Neural crest cell (in vitro differentiated cells): ENCODE measurements around the gene CYB5B. TPM values are rescaled to one million over a fixed set of nuclear protein-coding genes. Genes with fewer than 3 reads are reported as not detected.

Source experiments
- DNase-seq: peaks from one replicate; pipeline ENCODE4 v3.0.0; 2021; ENCODE audit warnings: low read depth, mixed read lengths, low spot score
- H3K27ac Mint-ChIP-seq: one replicate; pipeline ENCODE4 v1.8.0; 2021; ENCODE audit warnings: mild to moderate bottlenecking, mixed read lengths; ENCODE audit not compliant: unreplicated experiment
- H3K27me3 Mint-ChIP-seq: 2 replicates; pipeline ENCODE4 v1.8.0; 2021; ENCODE audit warnings: low read depth, mild to moderate bottlenecking, mixed read lengths
- H3K36me3 Mint-ChIP-seq: 2 replicates; pipeline ENCODE4 v1.8.0; 2021; ENCODE audit warnings: low read depth, mild to moderate bottlenecking, mixed read lengths
- H3K4me1 Mint-ChIP-seq: 2 replicates; pipeline ENCODE4 v1.8.0; 2021; ENCODE audit warnings: mixed read lengths
- H3K4me3 Mint-ChIP-seq: one replicate; pipeline ENCODE4 v1.8.0; 2021; ENCODE audit warnings: mild to moderate bottlenecking, mixed read lengths
- H3K9me3 Mint-ChIP-seq: 2 replicates; pipeline ENCODE4 v1.8.0; 2021; ENCODE audit warnings: mixed read lengths
- total RNA-seq: library from RNA; stranded (reverse); gene quantifications from 2 replicates; pipeline ENCODE4 v1.2.1, GENCODE V29; 2021
- TF ChIP-seq, protein P1 (sequence below): fragments of 200-600 bp; sonication (generic); conservative IDR thresholded peaks from 2 replicates; pipeline ENCODE4 v1.5.0; 2021; ENCODE audit warnings: antibody characterized with exemption, mild to moderate bottlenecking

CYB5B gene
- total RNA-seq, 1 donor from 2014 or later = 209 TPM

DNA sequence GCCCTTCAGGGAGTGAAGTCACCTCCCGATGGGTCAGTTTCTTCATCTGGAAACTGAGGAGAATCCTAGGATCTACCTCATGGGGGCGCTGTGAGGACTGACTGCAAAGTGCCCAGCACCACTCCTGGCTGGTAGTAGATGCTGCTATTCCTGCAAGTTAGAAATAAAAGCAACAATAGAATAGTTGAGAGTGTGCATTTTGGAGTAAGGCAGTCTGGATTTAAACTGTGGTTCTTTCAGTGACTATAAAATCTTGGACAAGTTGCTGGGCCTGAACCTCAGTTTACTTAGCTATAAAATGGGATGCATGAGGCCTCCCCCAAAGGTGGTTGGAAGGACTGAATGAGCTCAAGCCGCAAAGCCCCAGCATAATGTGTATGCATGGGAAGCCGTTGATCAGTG, 70.6 kb downstream of the CYB5B start:
- H3K4me1 Mint-ChIP-seq = peaks cover 14% of the 10 kb centered on the region
- no peaks in the 10 kb centered on the region for H3K27me3 Mint-ChIP-seq
- H3K27ac Mint-ChIP-seq = no peak overlapping the region
- DNase-seq = peak; percentile 16
- peaks cover 3% of the 10 kb centered on the region for H3K9me3 Mint-ChIP-seq
- TF ChIP-seq, protein P1, sequence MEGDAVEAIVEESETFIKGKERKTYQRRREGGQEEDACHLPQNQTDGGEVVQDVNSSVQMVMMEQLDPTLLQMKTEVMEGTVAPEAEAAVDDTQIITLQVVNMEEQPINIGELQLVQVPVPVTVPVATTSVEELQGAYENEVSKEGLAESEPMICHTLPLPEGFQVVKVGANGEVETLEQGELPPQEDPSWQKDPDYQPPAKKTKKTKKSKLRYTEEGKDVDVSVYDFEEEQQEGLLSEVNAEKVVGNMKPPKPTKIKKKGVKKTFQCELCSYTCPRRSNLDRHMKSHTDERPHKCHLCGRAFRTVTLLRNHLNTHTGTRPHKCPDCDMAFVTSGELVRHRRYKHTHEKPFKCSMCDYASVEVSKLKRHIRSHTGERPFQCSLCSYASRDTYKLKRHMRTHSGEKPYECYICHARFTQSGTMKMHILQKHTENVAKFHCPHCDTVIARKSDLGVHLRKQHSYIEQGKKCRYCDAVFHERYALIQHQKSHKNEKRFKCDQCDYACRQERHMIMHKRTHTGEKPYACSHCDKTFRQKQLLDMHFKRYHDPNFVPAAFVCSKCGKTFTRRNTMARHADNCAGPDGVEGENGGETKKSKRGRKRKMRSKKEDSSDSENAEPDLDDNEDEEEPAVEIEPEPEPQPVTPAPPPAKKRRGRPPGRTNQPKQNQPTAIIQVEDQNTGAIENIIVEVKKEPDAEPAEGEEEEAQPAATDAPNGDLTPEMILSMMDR = peak; percentile 31
- no peak overlapping the region for H3K4me3 Mint-ChIP-seq
- no peaks in the 10 kb centered on the region for H3K36me3 Mint-ChIP-seq

DNA sequence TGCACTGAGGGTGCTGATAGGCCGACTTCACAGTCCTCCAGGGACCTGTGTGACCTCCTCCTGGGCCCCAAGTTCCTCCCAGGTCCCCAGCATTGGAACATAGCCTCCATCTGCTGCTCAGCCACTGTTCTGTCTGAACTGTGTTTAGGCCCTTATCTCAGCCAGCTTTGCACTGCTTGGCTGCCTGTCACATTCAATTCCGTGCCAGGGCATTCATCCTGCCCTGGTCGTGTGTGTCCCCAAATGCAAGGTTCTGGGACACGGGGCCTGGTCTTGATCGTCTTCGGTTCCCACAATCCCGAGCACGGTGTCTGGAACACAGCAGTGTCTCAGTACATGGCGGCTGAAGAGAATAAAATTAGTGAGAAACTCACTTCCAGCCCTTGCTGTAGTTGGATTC, 71.4 kb downstream of the CYB5B start:
- TF ChIP-seq, protein P1 = no peak
- Mint-ChIP-seq H3K9me3 (peaks cover 3% of the 10 kb centered on the region), H3K4me1 (peaks cover 17% of the 10 kb centered on the region), H3K27me3 (no peaks in the 10 kb centered on the region), H3K27ac (no peak overlapping the region), H3K36me3 (no peaks in the 10 kb centered on the region), H3K4me3 (no peak overlapping the region)
- DNase-seq = no peak

DNA sequence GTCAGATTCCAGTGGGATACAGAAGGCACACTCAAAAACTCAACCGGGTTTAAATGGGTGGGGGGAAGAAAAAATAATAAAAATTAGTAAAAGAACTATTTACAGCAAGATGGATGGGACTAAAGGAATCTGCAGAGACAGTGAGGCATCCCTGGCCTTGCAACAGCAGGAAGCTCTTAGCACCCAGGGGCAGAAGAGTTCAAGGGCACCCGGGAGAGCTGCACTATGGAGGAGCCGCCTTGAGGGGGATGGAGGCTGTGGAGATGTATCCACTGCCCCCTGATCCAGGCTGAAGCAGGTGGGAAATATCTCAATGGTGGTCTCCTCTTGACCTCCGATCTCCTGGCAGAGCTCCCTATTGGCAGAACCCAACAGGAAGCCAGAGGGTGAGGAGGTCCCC, 72.0 kb downstream of the CYB5B start:
- TF ChIP-seq, protein P1 = no peak
- H3K27ac Mint-ChIP-seq = no peak overlapping the region
- H3K27me3 Mint-ChIP-seq = no peaks in the 10 kb centered on the region
- no peaks in the 10 kb centered on the region for H3K36me3 Mint-ChIP-seq
- no peak for DNase-seq
- no peak overlapping the region for H3K4me3 Mint-ChIP-seq
- H3K4me1 Mint-ChIP-seq = peaks cover 17% of the 10 kb centered on the region
- peaks cover 3% of the 10 kb centered on the region for H3K9me3 Mint-ChIP-seq

DNA sequence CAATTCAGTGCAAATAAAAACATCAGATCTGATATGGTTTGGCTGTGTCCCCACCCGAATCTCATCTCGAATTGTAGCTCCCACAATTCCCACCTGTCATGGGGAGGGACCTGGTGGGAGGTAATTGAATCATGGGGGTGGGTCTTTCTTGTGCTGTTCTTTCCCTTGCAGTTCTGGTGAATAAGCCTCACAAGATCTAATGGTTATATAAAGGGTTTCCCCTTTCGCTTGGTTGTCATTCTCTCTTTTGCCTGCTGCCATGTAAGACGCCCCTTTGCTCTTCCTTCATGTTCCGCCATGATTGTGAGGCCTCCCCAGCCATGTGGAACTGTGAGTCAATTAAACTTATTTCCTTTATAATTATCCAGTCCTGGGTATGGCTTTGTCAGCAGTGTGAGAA, 72.5 kb downstream of the CYB5B start:
- H3K36me3 Mint-ChIP-seq = no peaks in the 10 kb centered on the region
- H3K4me3 Mint-ChIP-seq = no peak overlapping the region
- TF ChIP-seq, protein P1 = no peak
- H3K27ac Mint-ChIP-seq = no peak overlapping the region
- peaks cover 17% of the 10 kb centered on the region for H3K4me1 Mint-ChIP-seq
- peaks cover 3% of the 10 kb centered on the region for H3K9me3 Mint-ChIP-seq
- no peak for DNase-seq
- H3K27me3 Mint-ChIP-seq = no peaks in the 10 kb centered on the region

DNA sequence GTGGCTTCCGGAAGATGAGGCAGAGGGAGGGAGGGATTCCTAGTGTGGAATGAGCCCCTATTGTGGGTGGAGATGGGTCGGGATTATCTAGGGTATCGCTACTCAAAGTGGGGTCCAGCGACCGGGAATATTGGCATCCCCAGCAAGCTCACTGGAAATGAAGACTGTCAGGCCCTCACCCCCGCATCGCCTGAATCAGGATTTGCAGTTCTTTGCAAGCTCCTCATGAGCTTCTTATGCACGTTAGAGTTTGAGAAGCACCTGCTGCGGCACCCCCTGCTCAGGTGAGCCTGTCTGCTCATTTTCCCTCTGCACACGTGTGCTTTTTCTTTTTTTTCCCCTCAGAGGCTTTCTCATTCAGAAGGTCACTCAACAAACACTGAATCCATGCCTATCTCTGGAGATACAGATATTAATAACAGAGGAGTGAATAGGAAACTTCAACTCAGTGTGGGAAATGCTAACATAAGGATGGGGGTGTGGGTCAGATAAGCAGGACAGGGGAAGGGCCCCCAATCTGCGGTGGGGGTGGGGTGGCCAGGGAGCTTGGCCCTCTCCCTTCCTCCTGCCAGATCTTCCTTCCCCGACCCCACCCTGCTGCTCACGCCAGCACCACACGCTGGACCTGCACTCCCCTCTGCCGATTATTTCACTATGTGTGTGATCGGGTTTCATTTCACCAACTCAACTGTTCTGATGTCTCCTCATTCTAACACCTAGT, 73.6 kb downstream of the CYB5B start:
- Mint-ChIP-seq H3K36me3 (no peaks in the 10 kb centered on the region), H3K27ac (no peak overlapping the region), H3K27me3 (no peaks in the 10 kb centered on the region), H3K9me3 (peaks cover 3% of the 10 kb centered on the region), H3K4me1 (peaks cover 17% of the 10 kb centered on the region), H3K4me3 (no peak overlapping the region)
- DNase-seq = no peak
- TF ChIP-seq, protein P1 = no peak
